H1 (cell line): Measurements from ENCODE around the gene PTAR1. TPM values are rescaled to one million over a fixed set of nuclear protein-coding genes. Genes with fewer than 3 reads are reported as not detected.

Experiments used
- CTCF ChIA-PET: fragments of 300-600 bp; sonication (Branson Sonifier 250); formaldehyde crosslinking; loops from one replicate; lab custom pipeline; 2021; ENCODE audit not compliant: partially characterized antibody; lab: Charles Lee
- POLR2A ChIA-PET: fragments of 300-600 bp; sonication (Branson Sonifier 250); formaldehyde crosslinking; loops from one replicate; lab custom pipeline; 2021; ENCODE audit warnings: inconsistent platforms; ENCODE audit not compliant: partially characterized antibody; lab: Charles Lee
- DNase-seq, 2 experiments: peaks; one replicate each; pipeline versions ENCODE4 v3.0.0 to v3.0.0-alpha.2; 2010 to 2022; ENCODE audit warnings: low spot score in 2 of 2, low read depth in 1 of 2, mixed read lengths in 1 of 2
- FAIRE-seq: peaks from 2 replicates; lab custom pipeline; 2011; peaks lifted over from hg19 to GRCh38; lab: Jason Lieb, UNC
- H2AFZ ChIP-seq: 2 replicates; pipeline ENCODE4 v1.8.1; 2012; ENCODE audit warnings: low read length, inconsistent platforms
- H2AK5ac ChIP-seq: 2 replicates; pipeline ENCODE4 v1.6.1; 2013; ENCODE audit warnings: low read depth, low read length
- H2BK120ac ChIP-seq: replicated peaks from 2 replicates; pipeline ENCODE3; 2013; ENCODE audit warnings: low read depth, low read length, inconsistent platforms
- H2BK12ac ChIP-seq: 2 replicates; pipeline ENCODE4 v1.6.1; 2013; ENCODE audit warnings: low read depth, low read length
- H2BK15ac ChIP-seq: 2 replicates; pipeline ENCODE4 v1.6.1; 2013; ENCODE audit warnings: low read length
- H2BK20ac ChIP-seq: 2 replicates; pipeline ENCODE4 v1.6.1; 2013; ENCODE audit warnings: low read length
- H2BK5ac ChIP-seq: 2 replicates; pipeline ENCODE4 v1.6.1; 2013; ENCODE audit warnings: low read depth, low read length
- H3K14ac ChIP-seq: 2 replicates; pipeline ENCODE4 v1.6.1; 2013; ENCODE audit warnings: inconsistent platforms; ENCODE audit not compliant: insufficient read length
- H3K18ac ChIP-seq: 2 replicates; pipeline ENCODE4 v1.6.1; 2013; ENCODE audit warnings: low read length; ENCODE audit errors: extremely low read depth
- H3K23ac ChIP-seq: 2 replicates; pipeline ENCODE4 v1.6.1; 2013; ENCODE audit warnings: inconsistent platforms; ENCODE audit not compliant: insufficient read length
- H3K23me2 ChIP-seq: 2 replicates; pipeline ENCODE4 v1.6.1; 2013; ENCODE audit warnings: low read depth, low read length
- H3K27ac ChIP-seq: 2 replicates; pipeline ENCODE4 v1.6.1; 2011; ENCODE audit warnings: low read depth, low read length, inconsistent platforms
- H3K27me3 ChIP-seq, 4 experiments: replicated peaks in 1 of 4; 1 replicate in 1 of 4; 2 replicates in 3 of 4; pipeline versions ENCODE4 v1.6.1 to v1.8.1; 2011 to 2013; ENCODE audit warnings: low read length in 3 of 4, mild to moderate bottlenecking in 3 of 4, inconsistent platforms in 2 of 4, mixed read lengths in 2 of 4, moderate library complexity in 1 of 4; ENCODE audit not compliant: control insufficient read depth in 3 of 4, insufficient read depth in 3 of 4; ENCODE audit errors: extremely low read depth in 1 of 4
- H3K36me3 ChIP-seq, 4 experiments: 2 replicates each; pipeline versions ENCODE4 v1.6.1 to v1.8.1; 2011 to 2013; ENCODE audit warnings: mild to moderate bottlenecking in 4 of 4, low read length in 3 of 4, moderate library complexity in 2 of 4, control low read depth in 1 of 4, inconsistent platforms in 1 of 4; ENCODE audit not compliant: insufficient read depth in 4 of 4, control insufficient read depth in 2 of 4
- H3K4ac ChIP-seq: replicated peaks from 2 replicates; pipeline ENCODE3; 2013; ENCODE audit warnings: low read length, low read depth, mixed read lengths, inconsistent platforms; ENCODE audit not compliant: insufficient read length
- H3K4me1 ChIP-seq, 4 experiments: replicated peaks in 1 of 4; 1 replicate in 1 of 4; 2 replicates in 3 of 4; pipeline versions ENCODE4 v1.6.1 to v1.8.1; 2011 to 2013; ENCODE audit warnings: low read length in 3 of 4, inconsistent platforms in 2 of 4, mixed read lengths in 1 of 4; ENCODE audit not compliant: insufficient read depth in 4 of 4, control insufficient read depth in 3 of 4
- H3K4me2 ChIP-seq, 2 experiments: 2 replicates each; pipeline versions ENCODE4 v1.6.1 to v1.8.1; 2011 to 2013; ENCODE audit warnings: low read depth in 2 of 2, low read length in 2 of 2, control low read depth in 1 of 2, inconsistent platforms in 1 of 2, mild to moderate bottlenecking in 1 of 2; ENCODE audit not compliant: insufficient read depth in 1 of 2
- H3K4me3 ChIP-seq, 4 experiments: fragments of 200-600, 300-600 bp in 1 of 4; sonication (generic), shearing (Covaris generic), sonication (Bioruptor Twin) in 1 of 4; 2 replicates each; pipeline versions ENCODE4 v1.5.1 to v1.8.1; 2011 to 2016; ENCODE audit warnings: low read length in 4 of 4, low read depth in 3 of 4, control low read depth in 2 of 4, inconsistent platforms in 2 of 4, mild to moderate bottlenecking in 2 of 4, mixed read lengths in 1 of 4, moderate library complexity in 1 of 4; ENCODE audit not compliant: insufficient read depth in 2 of 4; ENCODE audit errors: extremely low read depth in 1 of 4
- H3K56ac ChIP-seq: replicated peaks from 2 replicates; pipeline ENCODE3; 2013; ENCODE audit warnings: low read depth, mild to moderate bottlenecking, mixed read lengths, low read length, inconsistent platforms; ENCODE audit not compliant: insufficient read length
- H3K79me1 ChIP-seq: 2 replicates; pipeline ENCODE4 v1.6.1; 2013; ENCODE audit warnings: low read depth, low read length, control low read depth
- H3K79me2 ChIP-seq, 2 experiments: 2 replicates each; pipeline versions ENCODE4 v1.6.1 to v1.8.1; 2012 to 2013; ENCODE audit warnings: low read length in 2 of 2, mild to moderate bottlenecking in 2 of 2, inconsistent platforms in 1 of 2; ENCODE audit not compliant: insufficient read depth in 2 of 2, control insufficient read depth in 1 of 2
- H3K9ac ChIP-seq, 4 experiments: replicated peaks in 1 of 4; 1 replicate in 1 of 4; 2 replicates in 3 of 4; pipeline versions ENCODE4 v1.6.1 to v1.8.1; 2011 to 2013; ENCODE audit warnings: low read depth in 3 of 4, low read length in 3 of 4, control low read depth in 2 of 4, mild to moderate bottlenecking in 2 of 4, moderate library complexity in 2 of 4, inconsistent platforms in 1 of 4; ENCODE audit errors: extremely low read depth in 1 of 4
- H3K9me3 ChIP-seq, 2 experiments: 2 replicates each; pipeline versions ENCODE4 v1.6.1 to v1.8.1; 2012 to 2013; ENCODE audit warnings: mild to moderate bottlenecking in 2 of 2, moderate library complexity in 2 of 2, control low read depth in 1 of 2, inconsistent platforms in 1 of 2, low read depth in 1 of 2, low read length in 1 of 2, mixed read lengths in 1 of 2; ENCODE audit not compliant: insufficient read depth in 2 of 2
- H4K20me1 ChIP-seq, 2 experiments: replicated peaks in 1 of 2; 2 replicates each; pipeline versions ENCODE3 to v1.8.1; 2011 to 2013; ENCODE audit warnings: inconsistent platforms in 2 of 2, low read length in 2 of 2, mild to moderate bottlenecking in 1 of 2; ENCODE audit not compliant: insufficient read depth in 2 of 2, control insufficient read depth in 1 of 2
- H4K5ac ChIP-seq: 2 replicates; pipeline ENCODE4 v1.6.1; 2013; ENCODE audit warnings: low read length, low read depth, mixed read lengths, inconsistent platforms; ENCODE audit not compliant: insufficient read length
- H4K8ac ChIP-seq: 2 replicates; pipeline ENCODE4 v1.8.0; 2013; ENCODE audit warnings: mild to moderate bottlenecking, moderate library complexity, low read length, inconsistent platforms; ENCODE audit not compliant: insufficient read depth; ENCODE audit errors: extremely low read depth
- H4K91ac ChIP-seq: replicated peaks from 2 replicates; pipeline ENCODE3; 2013; ENCODE audit warnings: low read length, mixed read lengths, inconsistent platforms; ENCODE audit not compliant: insufficient read length
- ASH2L ChIP-seq: fragments of 200-600, 300-600 bp; sonication (generic); IDR thresholded peaks from one replicate; pipeline ENCODE4 v1.7.1; 2017; ENCODE audit warnings: low read length
- CBX5 ChIP-seq: fragments of 300-800, 300-1000 bp; sonication (generic); IDR thresholded peaks from 2 replicates; pipeline ENCODE4 v1.7.1; 2016; ENCODE audit warnings: antibody characterized with exemption, low read length, low read depth
- CBX8 ChIP-seq: fragments of 300-800, 300-1000 bp; sonication (generic); IDR thresholded peaks from 2 replicates; pipeline ENCODE4 v1.7.1; 2016; ENCODE audit warnings: low read depth, low read length, borderline replicate concordance
- EZH2 ChIP-seq: fragments of 200-600 bp; sonication (generic); IDR thresholded peaks from 2 replicates; pipeline ENCODE4 v1.7.1; 2012; ENCODE audit warnings: low read depth, mild to moderate bottlenecking, moderate library complexity, low read length, inconsistent platforms; ENCODE audit not compliant: severe bottlenecking
- HDAC2 ChIP-seq, 2 experiments: fragments of 300-600 bp in 1 of 2; sonication (generic) in 1 of 2; IDR thresholded peaks; 2 replicates each; pipeline ENCODE4 v1.6.1; 2011 to 2012; ENCODE audit warnings: low read depth in 2 of 2, low read length in 2 of 2, mild to moderate bottlenecking in 2 of 2, moderate library complexity in 2 of 2, borderline replicate concordance in 1 of 2, inconsistent platforms in 1 of 2
- PHF8 ChIP-seq: fragments of 200-600 bp; sonication (generic); conservative IDR thresholded peaks from 2 replicates; pipeline ENCODE4 v1.7.1; 2012; ENCODE audit warnings: low read depth, mild to moderate bottlenecking, inconsistent platforms, low read length, moderate library complexity
- POLR2A ChIP-seq, 2 experiments: IDR thresholded peaks; 1 replicate in 1 of 2; 2 replicates in 1 of 2; pipeline ENCODE4 v1.6.1; 2011; ENCODE audit warnings: low read depth in 2 of 2, low read length in 2 of 2, mild to moderate bottlenecking in 2 of 2; ENCODE audit errors: control extremely low read depth in 1 of 2
- RBBP5 ChIP-seq: IDR thresholded peaks from 2 replicates; pipeline ENCODE4 v1.7.1; 2012; ENCODE audit warnings: low read depth, mild to moderate bottlenecking, inconsistent platforms, low read length, moderate library complexity, borderline replicate concordance
- TAF7 ChIP-seq: optimal IDR thresholded peaks from 2 replicates; pipeline ENCODE3; 2011; ENCODE audit warnings: low read depth, mild to moderate bottlenecking, inconsistent platforms, low read length, moderate library complexity, borderline replicate concordance
- YY1 ChIP-seq: IDR thresholded peaks from 2 replicates; pipeline ENCODE4 v1.6.1; 2011; ENCODE audit warnings: low read depth, mild to moderate bottlenecking, low read length
- ZNF274 ChIP-seq: IDR thresholded peaks from 2 replicates; pipeline ENCODE4 v1.7.0; 2012; ENCODE audit warnings: low read length, borderline replicate concordance; ENCODE audit errors: extremely low read depth
- WGBS, 2 experiments: shearing (Covaris generic) in 1 of 2; methylation state at CpG; one replicate each; pipeline versions ENCODE4 v1.1.6 to v1.1.7; 2013 to 2015; ENCODE audit warnings: low lambda C conversion rate in 2 of 2, mixed read lengths in 2 of 2, inconsistent platforms in 1 of 2, low coverage in 1 of 2, missing lambda C conversion rate in 1 of 2; ENCODE audit not compliant: insufficient replicate concordance in 2 of 2, insufficient coverage in 1 of 2, insufficient read length in 1 of 2; ENCODE audit errors: extremely low coverage in 1 of 2, missing lambda C conversion rate in 1 of 2; 5-methylcytosine and 5-hydroxymethylcytosine counted together
- polyA plus RNA-seq, 7 experiments: library from polyadenylated mRNA; depleted of rRNA in 3 of 7; stranded (reverse) in 5 of 7; unstranded in 2 of 7; fragments of >200 nt in 5 of 7; fragments of 200-250 nt in 2 of 7; gene quantifications; 1 replicate in 5 of 7; 2 replicates in 1 of 7; 4 replicates in 1 of 7; pipeline versions ENCODE4 v1.2.1 to v1.2.3, GENCODE V29; 2011 to 2013; ENCODE audit warnings: missing spikeins in 2 of 7, mixed read lengths in 2 of 7
- total RNA-seq: library from RNA; stranded (reverse); fragmentation: NEBNext Ultra II Directional; extraction: Animal tissue kit (Norgen Biotek cat#: 25700); gene quantifications from 2 replicates; pipeline ENCODE4 v1.2.1, GENCODE V29; 2021
- TF ChIP-seq, protein P1 (sequence below): IDR thresholded peaks from 2 replicates; pipeline ENCODE4 v1.6.1; 2011; ENCODE audit warnings: low read depth, mild to moderate bottlenecking, low read length; ENCODE audit not compliant: insufficient read depth

The PTAR1 gene
- total and polyA plus RNA-seq, 2 of the 8 experiments (the other 6 are each of a cell fraction or from before 2014, with no cell fraction given) = 19.5 to 84.9 TPM

DNA sequence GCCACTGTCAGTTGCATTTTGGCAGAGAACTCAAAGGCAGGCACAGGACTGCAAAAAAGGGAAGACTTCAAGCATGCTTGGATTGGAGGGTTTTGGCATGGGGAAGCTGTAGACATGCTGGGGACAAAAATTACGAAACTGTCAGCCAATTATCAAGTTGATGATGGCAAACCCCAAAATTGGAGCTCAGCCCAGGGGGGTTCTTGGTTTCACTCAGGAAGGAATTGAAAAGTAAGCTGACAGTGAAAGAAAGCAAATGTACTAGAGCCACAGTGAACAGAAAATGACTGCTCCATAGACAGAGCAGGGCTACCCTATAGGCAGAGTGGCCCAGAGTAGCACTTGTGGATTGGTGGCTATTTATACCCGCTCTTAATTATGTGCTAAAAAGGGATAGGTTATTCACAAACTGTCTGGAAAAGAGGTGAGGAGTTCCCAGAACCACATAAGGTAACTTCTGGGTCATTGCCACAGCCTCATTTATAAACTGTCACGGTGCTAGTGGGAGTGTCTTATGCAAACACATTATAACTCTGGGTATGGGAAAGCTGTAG is 46.2 kb upstream of the PTAR1 start:
- Histone ChIP-seq H3K27me3 (no peaks in the 10 kb centered on the region), H2BK15ac (no peak overlapping the region), H3K27ac (no peak overlapping the region), H3K18ac (no peak overlapping the region), H2BK5ac (no peak overlapping the region), H3K79me1 (no peaks in the 10 kb centered on the region), H3K36me3 (no peaks in the 10 kb centered on the region), H3K4me2 (no peak overlapping the region), H3K9ac (no peak overlapping the region), H2AK5ac (no peak overlapping the region), H2BK20ac (no peak overlapping the region), H4K5ac (no peak overlapping the region), H3K4me3 (no peak overlapping the region), H3K4me1 (no peaks in the 10 kb centered on the region), H3K4ac (no peak overlapping the region), H2BK12ac (no peak overlapping the region), H3K14ac (no peak overlapping the region), H3K56ac (no peak overlapping the region), H4K20me1 (no peaks in the 10 kb centered on the region), H2BK120ac (no peak overlapping the region), H3K9me3 (no peaks in the 10 kb centered on the region), H4K8ac (no peak overlapping the region), H2AFZ (no peak overlapping the region), H4K91ac (no peak overlapping the region), H3K23me2 (no peaks in the 10 kb centered on the region), H3K23ac (no peak overlapping the region), H3K79me2 (no peaks in the 10 kb centered on the region)
- ChIA-PET CTCF (interaction anchor here (1.0 to 2.3 kb wide), 4 partner anchors 13 to 113 kb away, joined by 3 to 6 read pairs (median 4); no protein-coding TSS in a partner anchor), POLR2A (interaction anchor here (1.0 kb wide), 1 partner anchor 46 kb away, joined by 3 read pairs; the partner anchor contains the start of gene PTAR1)
- FAIRE-seq (no peak), DNase-seq (no peak)
- WGBS, 2 experiments = 91% methylated on average over 3 of the region's 3 CpGs; no CpG with 5 or more reads in 1 of the 2 experiments
- TF ChIP-seq, protein P1, sequence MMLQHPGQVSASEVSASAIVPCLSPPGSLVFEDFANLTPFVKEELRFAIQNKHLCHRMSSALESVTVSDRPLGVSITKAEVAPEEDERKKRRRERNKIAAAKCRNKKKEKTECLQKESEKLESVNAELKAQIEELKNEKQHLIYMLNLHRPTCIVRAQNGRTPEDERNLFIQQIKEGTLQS = no peak
- TF ChIP-seq POLR2A (IDR thresholded peaks at IDR 0.05; ENCODE audit: control extremely low read depth in 1 of 2, low read depth in 2 of 2, low read length in 2 of 2) (no peak), ZNF274 (no peak), CBX5 (no peak), TAF7 (no peak), RBBP5 (no peak), PHF8 (no peak), CBX8 (no peak), EZH2 (no peak), YY1 (no peak), ASH2L (no peak), HDAC2 (IDR thresholded peaks at IDR 0.05; ENCODE audit: borderline replicate concordance in 1 of 2, low read depth in 2 of 2, low read length in 2 of 2) (no peak)
